Measurements from ENCODE around the gene TESMIN.

TESMIN gene

GRCh38 chr11:68749229-68750123 lies 1.8 kb downstream of the TESMIN start:
- no peak for DNase-seq
- Mint-ChIP-seq H3K36me3 (peaks cover 21% of the 10 kb centered on the region), H3K27ac (peak overlapping the region; percentile 15), H3K4me1 (peaks cover 15% of the 10 kb centered on the region), H3K4me3 (peak overlapping the region; percentile 55), H3K9me3 (no peaks in the 10 kb centered on the region), H3K27me3 (peaks cover 18% of the 10 kb centered on the region)
- CTCF ChIA-PET, result interaction anchor here (0.6 to 1.1 kb wide), 2 partner anchors 81 to 95 kb away, joined by 3 to 5 read pairs; no protein-coding TSS in a partner anchor

DNA sequence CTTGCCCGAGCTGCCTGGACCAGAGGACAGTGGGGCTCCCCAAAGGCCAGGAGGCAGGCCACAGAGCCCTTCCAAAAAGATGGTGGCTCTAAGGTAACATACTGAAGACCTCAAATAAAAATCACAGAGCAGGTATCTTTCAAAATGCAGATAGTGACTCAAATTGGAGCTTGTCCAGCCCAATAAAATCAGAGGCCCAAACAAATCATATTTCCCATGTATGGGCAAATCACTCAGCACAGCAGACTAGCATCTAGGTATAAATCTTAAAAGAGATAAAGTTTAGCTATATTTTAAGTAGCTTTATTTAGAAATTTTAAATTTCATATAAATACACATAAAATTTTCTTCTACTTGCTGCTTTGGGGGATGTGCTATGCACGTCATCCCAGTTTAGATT lies 3.3 kb downstream of the TESMIN start:
- Mint-ChIP-seq H3K4me3 (no peak overlapping the region), H3K27me3 (peaks cover 18% of the 10 kb centered on the region), H3K9me3 (no peaks in the 10 kb centered on the region), H3K4me1 (peaks cover 15% of the 10 kb centered on the region), H3K27ac (no peak overlapping the region), H3K36me3 (peaks cover 15% of the 10 kb centered on the region)
- DNase-seq, result no peak
- CTCF ChIA-PET, result no interaction called here

DNA sequence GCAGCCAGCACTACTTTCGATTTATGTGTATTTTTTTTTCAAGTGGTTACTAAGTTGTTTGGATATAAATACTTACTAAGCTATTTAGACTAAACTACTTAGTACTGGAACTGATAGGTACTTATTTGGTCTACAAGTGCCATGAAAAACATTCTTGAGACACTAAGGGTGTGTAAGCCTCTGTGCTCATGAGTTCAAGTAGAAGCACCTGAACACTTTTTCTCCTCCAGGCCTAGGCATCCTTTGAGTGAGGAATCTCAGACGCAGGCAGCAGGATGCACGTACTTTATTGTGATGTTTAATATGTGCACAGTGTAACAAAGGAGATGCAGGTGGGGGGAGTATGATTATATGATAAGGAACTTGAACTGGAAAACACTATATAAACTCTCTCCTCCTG lies 7.8 kb downstream of the TESMIN start:
- Mint-ChIP-seq H3K27me3 (no peaks in the 10 kb centered on the region), H3K36me3 (peaks cover 9% of the 10 kb centered on the region), H3K9me3 (no peaks in the 10 kb centered on the region), H3K4me1 (no peaks in the 10 kb centered on the region), H3K4me3 (no peak overlapping the region), H3K27ac (no peak overlapping the region)
- CTCF ChIA-PET, result no interaction called here
- no peak for DNase-seq

DNA sequence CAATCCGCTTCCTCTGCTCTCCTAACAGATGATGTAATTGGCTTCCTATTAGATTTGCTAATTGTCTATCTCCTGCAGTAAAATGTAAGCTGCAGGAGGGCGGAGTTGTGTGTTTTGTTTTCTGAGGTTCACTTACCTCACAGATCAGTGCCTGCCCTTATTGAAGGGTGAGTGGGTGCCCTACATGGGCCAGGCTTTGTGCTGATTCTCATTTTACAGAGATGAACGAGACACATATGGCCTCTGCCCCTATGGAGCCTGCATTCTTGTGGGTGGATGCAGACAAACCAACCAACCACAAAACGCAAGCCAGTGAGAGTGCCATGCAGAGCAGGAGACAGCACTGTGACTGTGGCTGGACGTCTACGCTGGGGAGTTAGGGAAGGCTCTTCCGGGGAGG lies 9.9 kb downstream of the TESMIN start:
- no peaks in the 10 kb centered on the region for H3K27me3 Mint-ChIP-seq
- no peaks in the 10 kb centered on the region for H3K9me3 Mint-ChIP-seq
- H3K36me3 Mint-ChIP-seq, result peaks cover 6% of the 10 kb centered on the region
- no peak overlapping the region for H3K4me3 Mint-ChIP-seq
- no peaks in the 10 kb centered on the region for H3K4me1 Mint-ChIP-seq
- CTCF ChIA-PET, result no interaction called here
- DNase-seq, result no peak
- H3K27ac Mint-ChIP-seq, result no peak overlapping the region

GRCh38 chr11:68735646-68736045 lies 15.7 kb downstream of the TESMIN start:
- no peaks in the 10 kb centered on the region for H3K36me3 Mint-ChIP-seq
- no peak overlapping the region for H3K27ac Mint-ChIP-seq
- H3K4me1 Mint-ChIP-seq, result no peaks in the 10 kb centered on the region
- no peak overlapping the region for H3K4me3 Mint-ChIP-seq
- CTCF ChIA-PET, result no interaction called here
- no peaks in the 10 kb centered on the region for H3K9me3 Mint-ChIP-seq
- DNase-seq, result no peak
- H3K27me3 Mint-ChIP-seq, result no peaks in the 10 kb centered on the region

GRCh38 chr11:68735125-68735524 lies 16.2 kb downstream of the TESMIN start:
- Mint-ChIP-seq H3K27ac (no peak overlapping the region), H3K4me3 (no peak overlapping the region), H3K4me1 (no peaks in the 10 kb centered on the region), H3K36me3 (no peaks in the 10 kb centered on the region), H3K27me3 (no peaks in the 10 kb centered on the region), H3K9me3 (no peaks in the 10 kb centered on the region)
- no peak for DNase-seq
- CTCF ChIA-PET, result no interaction called here

- Mint-ChIP-seq H3K4me3 (no peak overlapping the region), H3K9me3 (no peaks in the 10 kb centered on the region), H3K36me3 (no peaks in the 10 kb centered on the region), H3K27me3 (no peaks in the 10 kb centered on the region), H3K27ac (no peak overlapping the region), H3K4me1 (no peaks in the 10 kb centered on the region)
- no peak for DNase-seq
- CTCF ChIA-PET, result no interaction called here
Measured at GRCh38 chr11:68734111-68734510, 17.2 kb downstream of the TESMIN start.

GRCh38 chr11:68727783-68728182 lies 23.5 kb downstream of the TESMIN start:
- no peak overlapping the region for H3K4me3 Mint-ChIP-seq

DNA sequence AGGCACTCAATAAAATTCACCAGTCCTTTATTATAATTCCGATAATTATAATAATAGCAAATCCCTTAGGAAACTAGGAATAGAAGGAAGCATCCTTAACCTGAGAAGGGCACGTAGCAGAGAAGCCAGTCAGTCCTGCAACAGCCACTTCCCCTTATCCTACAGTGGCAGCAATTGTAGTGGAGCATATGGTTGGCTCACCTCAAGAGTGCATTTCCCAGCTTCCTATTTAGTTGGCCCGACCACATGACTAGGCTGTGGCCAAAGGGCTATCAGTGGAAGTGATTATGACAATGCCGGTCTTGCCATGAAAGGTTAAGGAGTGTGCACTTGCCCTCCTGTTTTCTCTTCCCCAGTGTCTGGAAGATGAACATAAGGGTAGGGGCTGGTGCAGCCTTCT lies 27.0 kb downstream of the TESMIN start:
- H3K9me3 Mint-ChIP-seq, result peaks cover 5% of the 10 kb centered on the region
- CTCF ChIA-PET, result no interaction called here
- H3K4me1 Mint-ChIP-seq, result no peaks in the 10 kb centered on the region
- no peak for DNase-seq
- H3K27ac Mint-ChIP-seq, result no peak overlapping the region
- peaks cover 17% of the 10 kb centered on the region for H3K27me3 Mint-ChIP-seq
- H3K36me3 Mint-ChIP-seq, result no peaks in the 10 kb centered on the region
- no peak overlapping the region for H3K4me3 Mint-ChIP-seq

More at GRCh38 chr11:68727783-68728182, 23.5 kb downstream of the TESMIN start:
- Mint-ChIP-seq H3K4me1 (no peaks in the 10 kb centered on the region), H3K36me3 (no peaks in the 10 kb centered on the region), H3K27me3 (peaks cover 8% of the 10 kb centered on the region), H3K27ac (no peak overlapping the region), H3K9me3 (no peaks in the 10 kb centered on the region)
- DNase-seq, result no peak
- CTCF ChIA-PET, result no interaction called here

- Mint-ChIP-seq H3K27ac (no peak overlapping the region), H3K27me3 (peaks cover 14% of the 10 kb centered on the region), H3K4me3 (no peak overlapping the region), H3K9me3 (peaks cover 5% of the 10 kb centered on the region), H3K36me3 (no peaks in the 10 kb centered on the region), H3K4me1 (no peaks in the 10 kb centered on the region)
- CTCF ChIA-PET, result no interaction called here
- DNase-seq, result no peak
Measured at GRCh38 chr11:68722143-68722542, 29.2 kb downstream of the TESMIN start.

DNA sequence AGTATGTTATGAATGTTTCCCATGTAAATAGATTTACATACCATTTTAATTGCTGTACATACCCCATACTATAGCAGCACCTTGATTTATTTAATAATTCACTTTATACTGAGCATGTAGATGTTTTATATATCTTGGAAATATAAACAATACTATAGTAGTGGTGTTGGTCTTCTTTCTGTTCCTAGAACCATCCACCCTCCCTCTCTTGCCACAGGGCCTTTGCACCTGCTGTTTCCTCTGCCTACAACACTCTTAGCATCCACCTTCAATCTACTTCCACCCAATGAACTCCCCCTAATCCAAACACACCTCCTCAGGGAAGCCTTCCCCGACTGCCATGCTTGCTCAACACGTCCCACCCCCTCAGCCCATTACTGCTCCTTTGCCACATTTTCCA lies 30.2 kb downstream of the TESMIN start:
- Mint-ChIP-seq H3K4me3 (no peak overlapping the region), H3K9me3 (peaks cover 5% of the 10 kb centered on the region), H3K27me3 (peaks cover 14% of the 10 kb centered on the region), H3K36me3 (no peaks in the 10 kb centered on the region), H3K4me1 (no peaks in the 10 kb centered on the region), H3K27ac (no peak overlapping the region)
- no peak for DNase-seq
- CTCF ChIA-PET, result no interaction called here

DNA sequence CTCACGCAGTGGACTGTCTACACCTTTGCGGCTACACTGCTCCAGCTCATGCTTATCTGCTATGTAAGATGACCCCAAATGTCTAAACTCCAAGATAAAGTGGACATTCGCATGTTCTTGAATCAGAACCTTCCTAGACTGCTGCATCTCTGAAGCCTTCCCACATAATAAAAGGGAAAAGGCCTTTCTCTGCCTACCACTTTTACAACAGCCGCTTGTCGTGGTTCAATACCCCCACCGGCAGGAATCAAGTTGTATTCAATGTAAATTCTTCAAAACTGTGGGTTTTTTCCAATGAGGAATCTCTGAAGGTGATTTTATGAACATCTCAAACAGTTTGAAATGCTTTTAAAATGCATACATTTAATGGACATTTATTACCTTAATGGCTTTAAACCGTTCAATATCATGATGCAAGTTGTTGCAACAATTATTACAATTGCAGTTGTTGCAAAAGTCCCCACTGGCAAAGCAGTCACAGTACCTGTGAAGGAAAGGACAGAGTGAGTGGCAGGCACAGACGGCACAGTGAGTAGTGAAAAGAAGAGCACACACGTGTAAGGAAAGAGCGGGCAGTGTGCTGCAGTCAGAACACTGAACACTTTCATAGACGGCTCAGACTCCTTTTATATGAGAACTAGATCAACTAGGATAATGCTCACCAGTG lies 35.7 kb downstream of the TESMIN start:
- Mint-ChIP-seq H3K36me3 (no peaks in the 10 kb centered on the region), H3K27ac (no peak overlapping the region), H3K4me3 (no peak overlapping the region), H3K27me3 (peaks cover 17% of the 10 kb centered on the region), H3K9me3 (peaks cover 5% of the 10 kb centered on the region), H3K4me1 (no peaks in the 10 kb centered on the region)
- CTCF ChIA-PET, result no interaction called here
- DNase-seq, result no peak

- Mint-ChIP-seq H3K27ac (no peak overlapping the region), H3K4me1 (no peaks in the 10 kb centered on the region), H3K9me3 (no peaks in the 10 kb centered on the region), H3K36me3 (no peaks in the 10 kb centered on the region), H3K27me3 (peaks cover 8% of the 10 kb centered on the region), H3K4me3 (no peak overlapping the region)
- no peak for DNase-seq
- CTCF ChIA-PET, result no interaction called here
Measured at GRCh38 chr11:68714060-68714856, 37.1 kb downstream of the TESMIN start.

DNA sequence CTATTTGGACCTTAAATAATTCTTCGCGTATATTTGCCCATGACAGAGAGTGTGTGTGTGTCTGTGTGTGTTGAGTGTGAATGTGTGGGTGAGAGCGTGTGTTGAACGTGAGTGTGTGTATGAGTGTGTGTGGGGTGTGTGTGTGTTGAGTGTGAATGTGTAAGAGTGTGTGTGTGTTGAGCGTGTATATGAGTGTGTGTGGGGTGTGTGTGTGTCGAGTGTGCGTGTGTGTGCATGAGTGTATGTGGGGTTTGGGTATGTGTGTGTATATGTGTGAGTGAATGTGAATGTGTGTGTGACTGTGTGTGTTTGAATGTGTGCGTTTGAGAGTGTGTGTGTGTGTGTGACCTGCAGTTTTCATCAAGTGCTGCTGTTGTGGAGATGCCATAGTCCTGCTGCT lies 40.2 kb downstream of the TESMIN start:
- Mint-ChIP-seq H3K4me3 (no peak overlapping the region), H3K27me3 (peaks cover 9% of the 10 kb centered on the region), H3K9me3 (no peaks in the 10 kb centered on the region), H3K4me1 (no peaks in the 10 kb centered on the region), H3K36me3 (no peaks in the 10 kb centered on the region), H3K27ac (no peak overlapping the region)
- CTCF ChIA-PET, result no interaction called here
- DNase-seq, result no peak
